Mesenchymal stem cell (in vitro differentiated cells and primary cell): ENCODE measurements around the gene PYDC1.
"Not testable (repeated sequence)": the region's sequence is repeated elsewhere in the genome, so short reads cannot be mapped to it uniquely, and the experiment has no call there.

ENCODE experiments used
- DNase-seq: peaks from one replicate; pipeline ENCODE4 v3.0.0-alpha.2; 2013
- H2AFZ ChIP-seq: one replicate; pipeline ENCODE4 v1.6.1; 2013; ENCODE audit warnings: low read depth, mild to moderate bottlenecking, control low read depth, inconsistent platforms, low read length, moderate library complexity
- H2AK5ac ChIP-seq: 2 replicates; pipeline ENCODE4 v1.6.1; 2013; ENCODE audit warnings: low read length, moderate library complexity, mild to moderate bottlenecking, inconsistent platforms; ENCODE audit not compliant: severe bottlenecking
- H2BK120ac ChIP-seq: one replicate; pipeline ENCODE4 v1.6.1; 2013; ENCODE audit warnings: low read depth, mild to moderate bottlenecking, inconsistent platforms, low read length, moderate library complexity
- H2BK12ac ChIP-seq, 2 experiments: one replicate each; pipeline ENCODE4 v1.6.1; 2013; ENCODE audit warnings: inconsistent platforms in 2 of 2, low read length in 2 of 2, mild to moderate bottlenecking in 2 of 2, moderate library complexity in 2 of 2, control low read depth in 1 of 2
- H2BK15ac ChIP-seq: one replicate; pipeline ENCODE4 v1.6.1; 2013; ENCODE audit warnings: mild to moderate bottlenecking, low read depth, inconsistent platforms; ENCODE audit not compliant: poor library complexity, severe bottlenecking
- H2BK5ac ChIP-seq: 2 replicates; pipeline ENCODE4 v1.6.1; 2013; ENCODE audit warnings: low read depth, mild to moderate bottlenecking, low read length, control low read depth, inconsistent platforms; ENCODE audit not compliant: poor library complexity, severe bottlenecking
- H3K14ac ChIP-seq, 2 experiments: one replicate each; pipeline ENCODE4 v1.6.1; 2013; ENCODE audit warnings: inconsistent platforms in 2 of 2, low read length in 2 of 2, control low read depth in 1 of 2, mild to moderate bottlenecking in 1 of 2, moderate library complexity in 1 of 2
- H3K18ac ChIP-seq, 2 experiments: one replicate each; pipeline ENCODE4 v1.6.1; 2013; ENCODE audit warnings: inconsistent platforms in 2 of 2, low read length in 2 of 2, control low read depth in 1 of 2, low read depth in 1 of 2, mild to moderate bottlenecking in 1 of 2
- H3K23ac ChIP-seq, 2 experiments: one replicate each; pipeline ENCODE4 v1.6.1; 2013; ENCODE audit warnings: inconsistent platforms in 2 of 2, low read length in 2 of 2, mild to moderate bottlenecking in 2 of 2, moderate library complexity in 2 of 2, control low read depth in 1 of 2
- H3K27ac ChIP-seq: 2 replicates; pipeline ENCODE4 v1.5.1; 2013; ENCODE audit warnings: mild to moderate bottlenecking, moderate library complexity, low read length, control low read depth, inconsistent platforms; ENCODE audit not compliant: poor library complexity, severe bottlenecking
- H3K27me3 ChIP-seq, 2 experiments: 2 replicates each; pipeline versions ENCODE4 v1.6.1 to v1.7.0; 2013; ENCODE audit warnings: low read length in 2 of 2, mild to moderate bottlenecking in 2 of 2, moderate library complexity in 2 of 2, control low read depth in 1 of 2, inconsistent platforms in 1 of 2; ENCODE audit not compliant: control insufficient read depth in 1 of 2, insufficient read depth in 1 of 2
- H3K36me3 ChIP-seq, 2 experiments: 2 replicates each; pipeline versions ENCODE4 v1.6.1 to v1.7.0; 2013; ENCODE audit warnings: low read length in 2 of 2, control low read depth in 1 of 2, inconsistent platforms in 1 of 2, low read depth in 1 of 2, mild to moderate bottlenecking in 1 of 2; ENCODE audit not compliant: insufficient read depth in 2 of 2, control insufficient read depth in 1 of 2
- H3K4ac ChIP-seq, 2 experiments: one replicate each; pipeline ENCODE4 v1.6.1; 2013; ENCODE audit warnings: inconsistent platforms in 2 of 2, low read length in 2 of 2, mild to moderate bottlenecking in 2 of 2, moderate library complexity in 2 of 2, control low read depth in 1 of 2, low read depth in 1 of 2
- H3K4me1 ChIP-seq: 2 replicates; pipeline ENCODE4 v1.6.1; 2013; ENCODE audit warnings: low read depth, low read length, control low read depth; ENCODE audit not compliant: control insufficient read depth, insufficient read depth
- H3K4me2 ChIP-seq: 2 replicates; pipeline ENCODE4 v1.6.1; 2013; ENCODE audit warnings: low read length, mild to moderate bottlenecking, inconsistent platforms; ENCODE audit not compliant: poor library complexity, severe bottlenecking
- H3K4me3 ChIP-seq, 2 experiments: 2 replicates each; pipeline versions ENCODE4 v1.5.1 to v1.7.0; 2013; ENCODE audit warnings: low read length in 2 of 2, mild to moderate bottlenecking in 2 of 2, control low read depth in 1 of 2, low read depth in 1 of 2; ENCODE audit not compliant: insufficient read depth in 1 of 2
- H3K79me1 ChIP-seq: replicated peaks from 2 replicates; pipeline ENCODE4 v1.6.1; 2013; ENCODE audit warnings: mild to moderate bottlenecking, control low read depth, low read length, inconsistent platforms; ENCODE audit not compliant: poor library complexity, severe bottlenecking
- H3K9ac ChIP-seq: 2 replicates; pipeline ENCODE4 v1.7.0; 2013; ENCODE audit warnings: mild to moderate bottlenecking, low read length, moderate library complexity
- H3K9me3 ChIP-seq: 2 replicates; pipeline ENCODE4 v1.7.0; 2013; ENCODE audit warnings: mild to moderate bottlenecking, low read length; ENCODE audit not compliant: control insufficient read depth
- H4K8ac ChIP-seq: one replicate; pipeline ENCODE4 v1.6.1; 2013; ENCODE audit warnings: inconsistent platforms, mild to moderate bottlenecking, low read length, moderate library complexity
- H4K91ac ChIP-seq: one replicate; pipeline ENCODE4 v1.6.1; 2013; ENCODE audit warnings: mild to moderate bottlenecking, low read length, inconsistent platforms
- WGBS: methylation state at CpG from one replicate; pipeline ENCODE4 v1.1.7; 2013; ENCODE audit warnings: mixed read lengths; 5-methylcytosine and 5-hydroxymethylcytosine counted together

PYDC1 gene

DNA sequence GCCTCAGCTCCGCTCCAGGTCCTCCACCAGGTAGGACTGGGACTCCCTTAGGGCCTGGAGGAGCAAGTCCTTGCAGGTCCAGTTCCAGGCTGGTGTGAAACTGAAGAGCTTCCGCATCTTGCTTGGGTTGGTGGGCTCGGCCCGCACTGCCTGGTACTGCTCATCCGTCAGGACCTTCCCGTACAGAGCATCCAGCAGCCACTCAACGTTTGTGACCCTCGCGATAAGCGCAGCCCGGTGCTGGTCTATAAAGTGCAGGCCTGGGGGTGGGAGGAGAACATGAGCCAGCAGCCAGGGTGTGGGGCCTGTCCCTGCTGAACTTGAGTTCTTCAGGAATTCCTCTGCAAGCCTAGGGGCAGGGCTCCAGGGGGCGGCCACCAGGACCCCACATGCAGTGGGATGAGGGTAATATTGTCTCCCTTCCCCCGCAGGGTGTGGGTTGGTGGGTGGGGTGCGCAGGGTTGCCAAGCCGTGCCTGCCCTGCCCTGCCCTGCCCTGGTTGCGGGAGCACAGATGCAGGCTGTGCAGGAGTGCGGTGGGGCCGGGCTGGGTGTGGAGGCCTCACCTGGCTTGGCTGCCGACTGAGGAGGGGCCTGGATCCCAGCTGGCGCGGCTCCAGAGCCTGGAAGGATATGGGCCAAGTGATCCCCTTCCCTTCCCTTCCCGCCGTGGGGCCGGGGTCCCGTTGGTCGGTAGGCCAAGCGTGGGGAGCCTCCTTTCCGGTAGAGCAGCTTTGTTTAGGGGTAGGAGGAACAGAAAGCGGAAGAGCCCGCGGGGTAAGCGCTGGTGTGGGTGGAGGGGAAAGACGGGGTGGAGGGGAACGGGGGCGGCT lies 15.1 kb downstream of the PYDC1 start:
- Histone ChIP-seq H2AFZ (peak overlapping the region; percentile 88), H4K91ac (peak overlapping the region; percentile 54), H2BK12ac (peak overlapping the region in 1 of 2 experiments; percentile 67), H3K36me3 (peaks cover 34 to 37% of the 10 kb centered on the region in 2 experiments), H3K27me3 (peaks cover 5 to 20% of the 10 kb centered on the region in 2 experiments), H2AK5ac (no peak overlapping the region), H2BK120ac (no peak overlapping the region), H3K23ac (peak overlapping the region in 1 of 2 experiments; percentile 86), H3K4me2 (peak overlapping the region; percentile 98), H3K14ac (peak overlapping the region in 1 of 2 experiments; percentile 99), H3K4me3 (peak overlapping the region; percentile 71 to 90), H3K27ac (no peak overlapping the region), H3K9me3 (no peaks in the 10 kb centered on the region), H2BK5ac (no peak overlapping the region), H3K4ac (peak overlapping the region; percentile 9 to 71), H4K8ac (peak overlapping the region; percentile 59), H3K79me1 (peaks cover 9% of the 10 kb centered on the region), H2BK15ac (no peak overlapping the region), H3K4me1 (peaks cover 15% of the 10 kb centered on the region), H3K9ac (peak overlapping the region; percentile 84), H3K18ac (peak overlapping the region; percentile 37 to 81)
- WGBS: 19% methylated on average over 27 of the region's 35 CpGs
- DNase-seq: peak; percentile 45

DNA sequence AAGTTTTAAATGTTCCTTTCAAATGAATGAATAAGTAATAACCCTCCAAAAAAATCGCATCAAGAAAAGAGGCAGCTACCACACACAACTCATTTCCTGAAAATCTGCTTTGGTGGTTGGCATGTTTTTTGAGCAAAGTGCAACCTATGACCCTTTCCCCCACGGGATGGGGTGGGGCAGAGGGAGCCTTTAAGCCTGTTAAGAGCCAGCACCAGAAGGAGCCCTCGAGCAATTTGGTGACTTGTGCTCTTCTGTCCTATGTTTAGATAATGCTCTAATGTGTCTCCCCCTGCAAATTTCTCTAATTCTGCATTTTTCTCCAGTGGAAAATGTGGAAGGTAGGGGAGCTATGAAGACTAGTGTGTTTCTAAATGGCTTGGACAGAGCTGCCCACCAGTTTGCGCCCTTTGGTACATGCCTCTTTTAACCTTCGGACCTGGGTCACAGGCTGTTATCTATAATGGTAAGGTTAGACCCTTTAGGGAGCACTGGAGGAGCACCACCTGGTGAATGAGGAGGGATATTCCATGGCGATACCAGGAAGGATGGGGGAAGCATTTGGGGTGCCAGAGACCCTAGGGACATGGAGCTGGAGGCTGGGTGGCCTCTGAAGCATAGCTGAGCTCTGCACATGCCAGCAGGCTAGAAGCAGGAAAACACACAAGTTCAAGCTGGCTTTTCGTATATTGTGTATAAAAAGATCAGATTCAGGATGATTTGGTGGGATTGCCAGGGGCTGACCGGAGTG lies 15.9 kb downstream of the PYDC1 start:
- peak; percentile 41 for DNase-seq
- Histone ChIP-seq H3K23ac (no peak overlapping the region), H4K91ac (no peak overlapping the region), H3K4me3 (peak overlapping the region in 1 of 2 experiments; percentile 90), H3K4me1 (peaks cover 15% of the 10 kb centered on the region), H2AFZ (no peak overlapping the region), H3K4ac (no peak overlapping the region), H2BK120ac (no peak overlapping the region), H4K8ac (peak overlapping the region; percentile 16), H3K18ac (no peak overlapping the region), H2AK5ac (no peak overlapping the region), H3K9ac (peak overlapping the region; percentile 84), H3K79me1 (peaks cover 12% of the 10 kb centered on the region), H2BK12ac (no peak overlapping the region), H3K9me3 (no peaks in the 10 kb centered on the region), H2BK15ac (no peak overlapping the region), H3K27me3 (peaks cover 0 to 17% of the 10 kb centered on the region in 2 experiments), H3K36me3 (peaks cover 42 to 45% of the 10 kb centered on the region in 2 experiments), H3K14ac (no peak overlapping the region), H3K27ac (no peak overlapping the region), H2BK5ac (no peak overlapping the region), H3K4me2 (no peak overlapping the region)
- WGBS: 74% methylated on average over 6 of the region's 8 CpGs

DNA sequence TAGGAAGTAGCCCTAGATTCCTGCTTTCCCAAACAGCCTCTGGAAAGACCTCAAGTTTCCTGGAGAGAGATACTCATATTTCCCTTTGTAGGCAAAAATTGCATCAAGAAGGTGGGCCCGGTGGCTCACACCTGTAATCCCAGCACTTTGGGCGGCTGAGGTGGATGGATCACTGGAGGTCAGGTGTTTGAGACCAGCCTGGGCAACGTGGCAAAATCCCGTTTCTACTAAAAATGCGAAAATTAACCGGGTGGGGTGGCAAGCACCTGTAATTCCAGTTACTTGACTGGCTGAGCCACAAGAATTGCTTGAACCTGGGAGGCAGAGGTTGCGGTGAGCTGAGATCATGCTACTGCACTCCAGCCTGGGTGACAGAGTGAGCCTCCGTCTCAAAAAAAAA lies 16.8 kb downstream of the PYDC1 start:
- not testable (repeated sequence) for DNase-seq, H2AFZ ChIP-seq, H3K14ac ChIP-seq, H3K4me3 ChIP-seq, H3K18ac ChIP-seq, H4K91ac ChIP-seq, H3K27ac ChIP-seq, H4K8ac ChIP-seq, H3K4ac ChIP-seq, H3K23ac ChIP-seq, H2BK15ac ChIP-seq, H3K4me2 ChIP-seq, H3K9ac ChIP-seq, H3K9me3 ChIP-seq, H2BK5ac ChIP-seq, H2BK12ac ChIP-seq, H2AK5ac ChIP-seq, H2BK120ac ChIP-seq
- Histone ChIP-seq H3K27me3 (peaks cover 0 to 15% of the 10 kb centered on the region in 2 experiments), H3K4me1 (peaks cover 15% of the 10 kb centered on the region), H3K36me3 (peaks cover 51 to 53% of the 10 kb centered on the region in 2 experiments), H3K79me1 (peaks cover 12% of the 10 kb centered on the region)
- 94% methylated on average over 8 of the region's 8 CpGs for WGBS
